Cardiac fibroblast (primary cell): Measurements from ENCODE around the gene ZFAND4.
"Not testable (repeated sequence)": the region's sequence is repeated elsewhere in the genome, so short reads cannot be mapped to it uniquely, and the experiment has no call there.

Source experiments
- DNase-seq, 2 donors: peaks; one replicate each; pipeline versions ENCODE4 v3.0.0 to v3.0.0-alpha.2; 2010; ENCODE audit warnings: low read depth in 2 of 2
- H3K4me3 ChIP-seq, 2 donors: replicated peaks in 1 of 2; 1 replicate in 1 of 2; 2 replicates in 1 of 2; pipeline ENCODE4 v1.5.1; 2011; ENCODE audit warnings: low read depth in 2 of 2, low read length in 2 of 2, mild to moderate bottlenecking in 2 of 2, moderate library complexity in 1 of 2
- TF ChIP-seq, protein P1 (sequence below): IDR thresholded peaks from one replicate; pipeline ENCODE4 v1.5.1; 2011; ENCODE audit warnings: low read depth, mild to moderate bottlenecking, low read length, inconsistent platforms

ZFAND4 gene

DNA sequence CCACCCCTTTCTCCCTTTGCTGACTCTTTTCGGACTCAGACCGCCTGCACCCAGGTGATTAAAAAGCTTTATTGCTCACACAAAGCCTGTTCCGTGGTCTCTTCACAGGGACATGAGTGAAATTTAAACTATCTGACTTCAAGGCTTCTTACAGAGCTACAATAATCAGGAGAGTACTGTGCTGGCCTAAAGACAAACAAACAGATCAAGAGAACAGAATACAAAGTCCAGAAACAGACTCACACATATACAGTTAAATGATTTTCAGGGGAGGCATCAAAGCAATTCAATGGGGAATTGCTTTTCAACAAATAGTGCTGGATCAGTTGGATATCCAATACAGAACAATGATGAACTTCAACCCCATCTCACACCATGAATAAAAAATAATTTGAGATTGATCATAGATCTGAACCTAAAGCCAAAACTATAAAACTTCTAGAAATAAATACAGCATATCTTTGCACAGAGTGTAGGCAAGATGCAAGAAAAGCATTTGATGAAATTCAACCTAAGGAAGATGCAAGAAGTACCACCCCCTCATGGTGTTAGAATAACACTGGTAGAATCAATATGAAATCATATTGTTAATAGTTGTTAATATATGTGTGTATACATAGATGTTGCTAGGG is 96.5 kb downstream of the ZFAND4 start:
- TF ChIP-seq, protein P1, sequence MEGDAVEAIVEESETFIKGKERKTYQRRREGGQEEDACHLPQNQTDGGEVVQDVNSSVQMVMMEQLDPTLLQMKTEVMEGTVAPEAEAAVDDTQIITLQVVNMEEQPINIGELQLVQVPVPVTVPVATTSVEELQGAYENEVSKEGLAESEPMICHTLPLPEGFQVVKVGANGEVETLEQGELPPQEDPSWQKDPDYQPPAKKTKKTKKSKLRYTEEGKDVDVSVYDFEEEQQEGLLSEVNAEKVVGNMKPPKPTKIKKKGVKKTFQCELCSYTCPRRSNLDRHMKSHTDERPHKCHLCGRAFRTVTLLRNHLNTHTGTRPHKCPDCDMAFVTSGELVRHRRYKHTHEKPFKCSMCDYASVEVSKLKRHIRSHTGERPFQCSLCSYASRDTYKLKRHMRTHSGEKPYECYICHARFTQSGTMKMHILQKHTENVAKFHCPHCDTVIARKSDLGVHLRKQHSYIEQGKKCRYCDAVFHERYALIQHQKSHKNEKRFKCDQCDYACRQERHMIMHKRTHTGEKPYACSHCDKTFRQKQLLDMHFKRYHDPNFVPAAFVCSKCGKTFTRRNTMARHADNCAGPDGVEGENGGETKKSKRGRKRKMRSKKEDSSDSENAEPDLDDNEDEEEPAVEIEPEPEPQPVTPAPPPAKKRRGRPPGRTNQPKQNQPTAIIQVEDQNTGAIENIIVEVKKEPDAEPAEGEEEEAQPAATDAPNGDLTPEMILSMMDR: no peak
- no peak overlapping the region for H3K4me3 ChIP-seq
- no peak for DNase-seq

DNA sequence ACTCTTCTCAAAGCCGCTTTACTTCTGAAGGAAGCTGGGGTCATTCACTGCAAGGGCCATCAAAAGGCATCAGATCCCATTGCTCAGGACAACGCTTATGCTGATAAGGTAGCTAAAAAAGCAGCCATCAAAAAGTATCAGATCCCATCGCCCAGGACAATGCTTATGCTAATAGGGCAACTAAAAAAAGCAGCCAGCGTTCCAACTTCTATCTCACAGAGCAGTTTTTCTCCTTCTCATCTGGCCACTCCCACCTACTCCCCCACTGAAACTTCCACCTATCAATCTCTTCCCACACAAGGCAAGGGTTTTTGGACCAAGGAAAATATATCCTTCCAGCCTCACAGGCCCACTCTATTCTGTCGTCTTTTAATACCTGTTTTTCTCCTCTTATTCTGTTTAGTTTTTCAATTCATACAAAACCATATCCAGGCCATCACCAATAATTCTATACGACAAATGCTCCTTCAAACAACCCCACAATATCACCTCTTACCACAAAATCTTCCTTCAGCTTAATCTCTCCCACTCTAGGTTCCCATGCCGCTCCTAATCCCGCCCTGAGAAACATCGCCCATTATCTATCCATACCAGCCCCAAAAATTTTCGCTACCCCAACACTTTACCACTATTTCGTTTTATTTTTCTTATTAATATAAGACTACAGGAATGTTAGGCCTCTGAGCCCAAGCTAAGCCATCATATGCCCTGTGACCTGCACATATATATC is 97.4 kb downstream of the ZFAND4 start:
- not testable (repeated sequence) for DNase-seq, H3K4me3 ChIP-seq

DNA sequence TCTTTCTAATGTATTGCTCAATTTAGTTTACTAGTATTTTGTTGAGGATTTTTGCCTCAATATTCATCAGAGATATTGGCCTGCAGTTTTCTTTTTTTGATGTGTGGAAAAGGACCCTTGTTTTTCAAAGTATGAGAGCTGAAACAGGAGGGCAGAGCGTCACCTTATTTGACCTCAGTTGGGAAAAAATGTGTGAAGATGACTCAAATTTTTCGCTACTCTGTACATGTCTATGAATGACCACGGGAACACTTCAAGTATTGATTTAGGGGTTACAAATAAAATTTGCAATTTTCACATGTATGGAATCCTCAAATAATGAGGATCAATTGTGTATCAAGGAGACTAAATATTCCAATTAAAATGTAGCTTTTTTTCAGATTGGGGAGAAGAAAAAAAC is 103.1 kb downstream of the ZFAND4 start:
- no peak for DNase-seq
- TF ChIP-seq, protein P1: no peak

DNA sequence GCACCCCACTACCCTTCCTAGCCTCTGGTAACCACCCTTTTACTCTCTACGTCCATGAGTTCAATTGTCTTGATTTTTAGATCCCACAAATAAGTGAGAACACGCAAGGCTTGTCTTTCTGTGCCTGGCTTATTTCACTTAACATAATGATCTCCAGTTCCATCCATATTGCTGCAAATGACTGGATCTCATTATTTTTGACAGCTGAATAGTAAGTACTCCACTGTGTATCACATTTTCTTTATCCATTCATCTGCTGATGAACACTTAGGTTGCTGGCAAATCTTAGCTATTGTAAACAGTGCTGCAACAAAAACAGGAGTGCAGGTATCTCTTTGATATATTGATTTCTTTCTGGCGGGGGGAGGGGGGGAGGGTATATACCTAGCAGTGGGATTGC is 106.2 kb downstream of the ZFAND4 start:
- TF ChIP-seq, protein P1: no peak

More for the DNA sequence above, 103.1 kb downstream of the ZFAND4 start:
- no peak overlapping the region for H3K4me3 ChIP-seq

More for the DNA sequence above, 106.2 kb downstream of the ZFAND4 start:
- no peak for DNase-seq
- H3K4me3 ChIP-seq: no peak overlapping the region
